Stimulated activated CD8-positive, alpha-beta memory T cell treated with anti-CD3 and anti-CD28 coated beads, Interleukin-4, amount 100 ng/mL, for 1 hour (primary cell): ENCODE results near the gene TGFBR2.

Experiments used
- DNase-seq, 2 donors: peaks; one replicate each; pipeline ENCODE4 v3.0.0-alpha.2; 2020; ENCODE audit warnings: low read depth in 2 of 2, low spot score in 1 of 2

TGFBR2 gene

GRCh38 chr3:30634761-30635735 lies 28.6 kb downstream of the TGFBR2 start:
- DNase-seq: no peak

- DNase-seq: no peak
Measured at GRCh38 chr3:30637310-30638219, 31.2 kb downstream of the TGFBR2 start.

GRCh38 chr3:30638685-30639412 lies 32.4 kb downstream of the TGFBR2 start:
- DNase-seq: no peak

- no peak for DNase-seq
Measured at GRCh38 chr3:30639937-30640336, 33.5 kb downstream of the TGFBR2 start.

GRCh38 chr3:30640851-30641250 lies 34.5 kb downstream of the TGFBR2 start:
- DNase-seq: no peak

- DNase-seq: no peak
Measured at GRCh38 chr3:30641416-30642251, 35.2 kb downstream of the TGFBR2 start.

GRCh38 chr3:30642849-30643361 lies 36.5 kb downstream of the TGFBR2 start:
- DNase-seq: no peak

- DNase-seq: peak in 1 of 2 donors; percentile 37
Measured at GRCh38 chr3:30643763-30644462, 37.5 kb downstream of the TGFBR2 start.

GRCh38 chr3:30644615-30645014 lies 38.2 kb downstream of the TGFBR2 start:
- peak in 1 of 2 donors; percentile 34 for DNase-seq

- DNase-seq: no peak
Measured at GRCh38 chr3:30645077-30645476, 38.7 kb downstream of the TGFBR2 start.

- no peak for DNase-seq
Measured at GRCh38 chr3:30646181-30646876, 39.9 kb downstream of the TGFBR2 start.

GRCh38 chr3:30646961-30647752 lies 40.8 kb downstream of the TGFBR2 start:
- no peak for DNase-seq

GRCh38 chr3:30648670-30649357 lies 42.4 kb downstream of the TGFBR2 start:
- no peak for DNase-seq

- no peak for DNase-seq
Measured at GRCh38 chr3:30649572-30650318, 43.3 kb downstream of the TGFBR2 start.

- DNase-seq: no peak
Measured at GRCh38 chr3:30650348-30650995, 44.1 kb downstream of the TGFBR2 start.

GRCh38 chr3:30654269-30654668 lies 47.9 kb downstream of the TGFBR2 start:
- no peak for DNase-seq
